HT1080 (cell line): ENCODE results near the gene TECPR2. TPM values are rescaled to one million over a fixed set of nuclear protein-coding genes. Genes with fewer than 3 reads are reported as not detected.

Experiments
- DNase-seq: peaks from one replicate; pipeline ENCODE4 v3.0.0-alpha.2; 2015; ENCODE audit warnings: low read depth
- total RNA-seq: library from RNA; depleted of rRNA; stranded (reverse); fragments of >200 nt; shearing (Covaris generic); gene quantifications from 2 replicates; pipeline ENCODE4 v1.2.3, GENCODE V29; 2014

The TECPR2 gene
- total RNA-seq, 1 experiment from 2014 or later: 9.0 TPM

- DNase-seq: no peak
Observed at GRCh38 chr14:102495491-102496330, 133.0 kb downstream of the TECPR2 start.

- no peak for DNase-seq
Observed at GRCh38 chr14:102496331-102496691, 133.6 kb downstream of the TECPR2 start.

GRCh38 chr14:102496958-102497744, 134.4 kb downstream of the TECPR2 start:
- DNase-seq: no peak

DNA sequence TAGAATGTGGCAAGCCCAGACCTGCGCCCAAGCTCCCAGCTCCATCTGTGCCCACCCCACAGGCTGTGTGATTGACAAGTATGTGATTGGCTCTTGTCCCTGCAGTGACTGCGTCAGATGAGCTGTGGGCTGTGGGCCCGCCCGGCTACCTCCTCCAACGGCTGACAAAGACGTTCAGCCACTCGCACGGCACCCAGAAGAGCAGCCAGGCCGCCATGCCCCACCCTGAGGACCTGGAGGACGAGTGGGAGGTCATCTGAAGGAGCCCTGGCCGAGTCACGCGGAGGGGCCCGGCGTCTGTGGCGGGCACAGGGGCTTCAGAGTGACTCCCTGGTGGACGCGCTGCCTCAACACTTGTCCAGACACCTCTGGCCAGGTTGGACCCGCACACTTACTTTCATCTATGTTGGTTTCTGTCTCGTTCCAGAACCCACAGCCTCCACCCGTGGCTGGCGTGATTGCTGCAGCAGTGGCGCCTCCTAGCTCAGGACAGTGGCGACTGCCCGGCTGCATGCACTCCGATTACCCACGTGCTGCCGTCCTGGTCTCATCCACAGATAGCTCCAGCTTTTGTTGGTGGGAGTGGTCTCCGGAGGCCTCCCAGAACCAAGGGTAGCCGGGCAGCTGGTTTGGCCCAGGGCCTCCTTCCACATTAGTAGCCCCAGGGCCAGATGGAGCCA, 135.4 kb downstream of the TECPR2 start:
- DNase-seq: no peak

- DNase-seq: no peak
Observed at GRCh38 chr14:102498678-102499265, 136.0 kb downstream of the TECPR2 start.

GRCh38 chr14:102499401-102500157, 136.8 kb downstream of the TECPR2 start:
- no peak for DNase-seq

DNA sequence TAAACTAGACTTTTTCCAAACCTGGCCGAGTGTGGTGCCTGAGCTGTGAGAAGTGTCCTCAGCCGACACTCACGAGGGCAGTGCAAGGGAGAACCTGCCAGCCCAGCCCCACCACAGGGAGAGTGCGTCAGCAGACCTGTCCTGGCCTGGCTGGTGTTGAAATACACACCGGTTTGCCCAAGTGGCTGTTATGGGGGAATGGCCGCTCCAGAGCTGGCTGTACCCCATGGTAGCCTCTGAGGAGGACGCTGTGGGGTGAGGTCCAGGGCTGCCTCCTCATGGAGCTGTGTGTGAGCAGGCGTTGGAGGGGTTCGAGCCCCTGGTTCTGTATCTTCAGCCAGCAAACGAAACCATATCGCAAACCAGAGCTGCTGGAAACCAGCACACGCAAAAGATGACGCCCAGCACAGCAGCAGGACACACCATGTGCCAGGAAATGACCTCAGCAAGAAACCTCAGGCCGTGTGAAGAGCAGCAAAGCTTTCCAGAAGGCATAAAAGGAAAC, 137.5 kb downstream of the TECPR2 start:
- DNase-seq: peak; percentile 52

DNA sequence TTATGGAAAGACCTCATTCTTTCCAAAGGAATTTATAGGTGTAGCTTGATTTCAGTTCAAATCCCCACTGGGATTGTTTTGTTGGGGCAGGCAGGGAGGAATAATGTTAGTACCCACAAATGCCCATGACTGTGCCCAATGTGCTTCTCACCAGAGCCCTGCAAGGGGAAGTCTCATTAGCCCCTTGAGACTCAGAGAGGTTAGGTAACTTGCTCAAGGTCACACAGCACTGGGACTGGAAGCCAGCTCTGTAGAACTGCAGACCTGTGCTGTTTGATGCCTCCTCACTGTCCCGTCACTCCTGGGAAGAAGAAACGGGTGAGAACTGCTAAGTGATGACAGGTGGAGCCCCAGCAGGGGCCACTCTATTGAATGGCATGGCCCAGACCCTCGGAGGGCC, 138.0 kb downstream of the TECPR2 start:
- DNase-seq: no peak

DNA sequence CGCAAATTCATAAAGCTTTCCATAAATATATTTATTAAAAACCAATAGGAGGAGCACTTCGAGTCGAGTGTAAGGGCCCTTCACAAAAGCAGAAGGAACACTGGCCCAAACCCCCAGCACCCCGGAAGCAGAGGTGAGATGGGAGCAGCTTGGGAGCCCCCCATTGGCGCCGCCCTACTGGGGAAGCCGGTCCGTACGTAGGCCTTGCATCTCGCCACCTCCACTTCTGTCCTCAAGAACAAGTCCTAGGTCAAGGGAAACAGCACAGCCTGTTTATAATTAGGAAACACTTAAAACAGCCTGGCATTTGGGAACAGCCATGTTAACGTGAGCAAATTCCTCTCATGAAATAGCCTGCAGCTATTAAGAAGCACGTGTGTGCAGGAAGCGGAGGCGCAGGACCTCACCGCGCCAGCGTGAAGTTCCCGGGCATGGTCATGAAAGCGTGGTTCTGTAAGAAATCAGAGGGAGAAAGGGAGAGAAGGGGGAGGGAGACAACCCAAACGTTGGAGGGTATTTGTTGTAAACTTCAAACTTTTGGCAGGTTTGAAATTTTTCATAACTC, 139.1 kb downstream of the TECPR2 start:
- DNase-seq: no peak

GRCh38 chr14:102502571-102502970, 139.8 kb downstream of the TECPR2 start:
- no peak for DNase-seq

DNA sequence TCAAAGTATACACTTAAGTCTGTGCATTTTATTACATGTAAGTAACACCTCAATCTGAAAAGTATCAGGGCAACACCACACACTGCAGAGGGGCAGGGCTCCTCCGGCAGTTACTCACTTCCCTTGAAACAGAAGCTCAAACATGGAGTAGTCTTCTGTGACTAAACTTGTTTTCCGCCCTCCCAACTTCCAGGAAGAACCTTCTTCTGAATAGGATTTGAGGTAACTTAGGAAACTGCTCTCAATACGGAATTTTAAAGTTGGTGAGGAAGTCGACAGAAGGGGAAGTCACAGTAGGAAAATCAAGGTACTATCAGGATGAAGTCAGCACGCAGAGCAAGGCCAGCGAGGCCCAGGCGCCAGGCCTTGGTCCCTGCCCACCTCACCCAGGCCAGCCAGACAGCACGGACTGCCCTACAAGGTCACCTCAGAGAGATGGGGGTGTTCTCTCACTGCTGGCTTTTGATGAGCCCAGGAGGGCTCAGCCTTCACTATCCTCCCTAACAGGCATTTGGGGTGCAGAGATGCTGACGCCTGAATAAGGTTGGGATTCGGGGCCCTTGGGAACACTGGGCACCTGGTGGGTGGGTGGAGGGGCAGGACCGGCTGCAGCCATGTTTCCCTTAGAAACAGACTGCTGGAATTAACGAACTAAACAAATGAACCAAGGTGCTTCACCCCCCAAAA, 141.0 kb downstream of the TECPR2 start:
- DNase-seq: no peak

- no peak for DNase-seq
Observed at GRCh38 chr14:102504328-102504999, 141.7 kb downstream of the TECPR2 start.

DNA sequence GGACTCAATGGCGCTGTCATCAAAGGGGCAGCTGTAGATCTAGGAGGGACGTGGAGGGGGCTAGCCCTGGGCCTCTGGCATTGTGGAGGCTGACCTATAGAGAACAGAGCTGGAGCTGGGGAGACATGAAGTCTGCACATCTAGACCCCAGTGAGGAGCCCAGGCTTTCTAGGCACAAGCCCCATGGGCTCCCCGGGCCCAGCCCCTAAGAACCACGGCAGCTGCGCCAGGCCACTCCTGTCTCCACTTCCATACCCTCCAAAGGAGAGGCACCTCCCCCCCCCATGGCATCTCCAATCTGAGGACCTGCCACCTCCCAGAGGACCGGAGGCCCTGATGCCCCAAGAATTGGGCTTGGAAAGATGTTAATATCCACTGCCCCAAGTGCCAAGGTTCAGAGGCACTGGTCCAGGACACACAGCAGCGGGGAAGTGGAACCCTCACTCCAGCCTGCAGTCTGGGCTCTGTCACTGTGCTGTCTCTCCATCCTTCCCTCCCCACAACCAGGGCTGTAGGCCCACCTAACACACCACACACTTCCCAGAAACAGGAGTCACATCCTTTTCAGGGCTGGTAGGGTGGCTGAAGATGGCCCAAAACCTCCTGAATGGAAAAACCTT, 142.4 kb downstream of the TECPR2 start:
- no peak for DNase-seq

DNA sequence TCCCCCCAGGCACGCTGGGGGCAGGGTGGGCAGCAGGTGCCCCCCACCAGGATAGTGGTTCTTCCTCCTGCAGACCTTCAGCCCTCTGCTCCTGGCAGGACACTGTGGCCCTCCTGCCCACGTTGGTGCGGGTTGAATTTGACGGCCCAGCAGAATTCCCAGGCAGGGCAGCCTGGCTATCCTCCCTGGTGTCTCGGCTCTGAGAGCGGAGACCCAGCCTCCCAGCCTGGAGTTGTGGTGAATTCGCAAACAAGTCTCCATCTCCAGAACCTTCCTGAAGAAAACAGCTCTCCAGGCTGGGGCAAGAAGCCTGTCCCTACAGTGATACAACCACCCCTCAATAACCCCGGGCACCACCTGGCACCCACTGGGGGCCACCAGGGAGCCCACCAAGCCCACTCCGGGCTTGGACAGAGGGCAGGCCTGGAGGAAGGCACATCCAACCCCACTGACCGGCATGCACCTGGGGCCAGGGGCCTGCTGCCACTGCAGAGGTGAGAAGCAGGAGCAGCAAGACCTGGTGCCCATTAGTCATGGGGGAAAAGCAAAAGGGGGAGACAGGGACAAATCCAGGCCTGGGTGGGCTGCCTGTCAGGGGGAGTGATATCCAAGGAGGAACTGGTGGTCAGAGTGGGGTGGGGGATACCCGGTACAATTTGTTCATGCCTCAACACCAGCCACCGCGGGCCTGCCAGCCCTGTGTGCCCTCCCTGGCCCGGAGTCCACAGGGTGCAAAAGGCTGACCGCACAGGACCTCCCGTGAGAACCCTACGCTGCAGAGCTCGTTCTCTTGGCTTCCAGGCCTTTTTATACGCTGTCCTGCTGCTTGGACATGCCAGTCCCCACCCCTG, 143.3 kb downstream of the TECPR2 start:
- DNase-seq: no peak

- DNase-seq: no peak
Observed at GRCh38 chr14:102506626-102506925, 143.8 kb downstream of the TECPR2 start.

- no peak for DNase-seq
Observed at GRCh38 chr14:102507081-102507856, 144.5 kb downstream of the TECPR2 start.

- no peak for DNase-seq
Observed at GRCh38 chr14:102507857-102508312, 145.1 kb downstream of the TECPR2 start.
